HepG2 (cell line): ENCODE results near the gene ABCC10. TPM values are rescaled to one million over a fixed set of nuclear protein-coding genes. Genes with fewer than 3 reads are reported as not detected.

ENCODE experiments used
- DPF2 ChIP-seq: sonication (generic); formaldehyde crosslinking; IDR thresholded peaks from 2 replicates; pipeline ENCODE4 v1.4.0; 2020; ENCODE audit warnings: mild to moderate bottlenecking, low read depth, missing genetic modification reagents, borderline replicate concordance
- GATAD2A ChIP-seq: IDR thresholded peaks from 2 replicates; pipeline ENCODE4 v1.6.1; 2016
- RXRB ChIP-seq: IDR thresholded peaks from 2 replicates; pipeline ENCODE4 v1.6.1; 2016; ENCODE audit warnings: borderline replicate concordance, missing genetic modification reagents, missing compliant biosample characterization
- SALL1 ChIP-seq: sonication (generic); formaldehyde crosslinking; IDR thresholded peaks from 2 replicates; pipeline ENCODE4 v1.8.0; 2022; ENCODE audit warnings: mild to moderate bottlenecking, missing genetic modification reagents
- TEAD2 ChIP-seq: sonication (generic); formaldehyde crosslinking; IDR thresholded peaks from 2 replicates; pipeline ENCODE4 v1.9.0; 2021; ENCODE audit warnings: missing genetic modification reagents
- ZNF253 ChIP-seq: sonication (generic); formaldehyde crosslinking; IDR thresholded peaks from 2 replicates; pipeline ENCODE4 v1.8.0; 2022; ENCODE audit warnings: mild to moderate bottlenecking, missing genetic modification reagents, borderline replicate concordance
- ZNF556 ChIP-seq: sonication (generic); formaldehyde crosslinking; IDR thresholded peaks from 2 replicates; pipeline ENCODE4 v1.4.0; 2020; ENCODE audit warnings: mild to moderate bottlenecking, missing genetic modification reagents, borderline replicate concordance
- ZNF605 ChIP-seq: sonication (generic); formaldehyde crosslinking; IDR thresholded peaks from 2 replicates; pipeline ENCODE4 v1.8.0; 2022; ENCODE audit warnings: mild to moderate bottlenecking, missing genetic modification reagents
- ZNF788 ChIP-seq: sonication (generic); formaldehyde crosslinking; IDR thresholded peaks from 2 replicates; pipeline ENCODE4 v1.5.0; 2020; ENCODE audit warnings: mild to moderate bottlenecking, missing genetic modification reagents, borderline replicate concordance
- ZNF891 ChIP-seq: sonication (generic); formaldehyde crosslinking; IDR thresholded peaks from 2 replicates; pipeline ENCODE4 v1.5.0; 2020; ENCODE audit warnings: mild to moderate bottlenecking, missing genetic modification reagents
- ZSCAN20 ChIP-seq: sonication (generic); formaldehyde crosslinking; IDR thresholded peaks from 2 replicates; pipeline ENCODE4 v1.4.0; 2020; ENCODE audit warnings: missing genetic modification reagents, mild to moderate bottlenecking, borderline replicate concordance
- polyA plus RNA-seq, 8 experiments: library from polyadenylated mRNA; depleted of rRNA in 3 of 8; stranded (reverse) in 7 of 8; unstranded in 1 of 8; fragments of >200 nt; fragmentation: Illumina TruSeq in 4 of 8; extraction: Trizol in 4 of 8; gene quantifications; 2 replicates each; pipeline versions ENCODE4 v1.2.1 to v1.2.3, GENCODE V29; 2011 to 2016; ENCODE audit warnings: low read depth in 4 of 8, missing spikeins in 1 of 8, mixed read lengths in 1 of 8; ENCODE audit not compliant: insufficient read depth in 1 of 8
- total RNA-seq, 5 experiments: library from RNA; depleted of rRNA; stranded (reverse); fragments of >200 nt; fragmentation: Illumina TruSeq; extraction: Trizol; gene quantifications; 2 replicates each; pipeline ENCODE4 v1.2.3, GENCODE V29; 2016; ENCODE audit warnings: low read depth in 1 of 5
- TF ChIP-seq, protein P1 (sequence below): sonication (generic); formaldehyde crosslinking; IDR thresholded peaks from 2 replicates; pipeline ENCODE4 v1.5.1; 2020; ENCODE audit warnings: missing genetic modification reagents, mild to moderate bottlenecking, borderline replicate concordance
- TF ChIP-seq, protein P2 (sequence below): IDR thresholded peaks from 2 replicates; pipeline ENCODE4 v1.6.1; 2016; ENCODE audit warnings: low read depth, control low read depth
- TF ChIP-seq, protein P3 (sequence below): sonication (generic); formaldehyde crosslinking; IDR thresholded peaks from 2 replicates; pipeline ENCODE4 v1.4.0; 2020; ENCODE audit warnings: mild to moderate bottlenecking, missing genetic modification reagents, borderline replicate concordance
- TF ChIP-seq, protein P4 (sequence below): sonication (generic); formaldehyde crosslinking; IDR thresholded peaks from 2 replicates; pipeline ENCODE4 v1.4.0; 2020; ENCODE audit warnings: mild to moderate bottlenecking, missing genetic modification reagents
- TF ChIP-seq, protein P5 (sequence below): sonication (generic); formaldehyde crosslinking; IDR thresholded peaks from 2 replicates; pipeline ENCODE4 v1.8.1; 2023; ENCODE audit warnings: mild to moderate bottlenecking, inconsistent platforms, moderate library complexity, missing genetic modification reagents, borderline replicate concordance
- TF ChIP-seq, protein P6 (sequence below): sonication (generic); formaldehyde crosslinking; IDR thresholded peaks from 2 replicates; pipeline ENCODE4 v1.8.0; 2022; ENCODE audit warnings: mild to moderate bottlenecking, missing genetic modification reagents, moderate library complexity

Gene ABCC10
- total and polyA plus RNA-seq, 2 of the 13 experiments (the other 11 are each of a cell fraction or from before 2014, with no cell fraction given) = 16.0 to 24.3 TPM

DNA sequence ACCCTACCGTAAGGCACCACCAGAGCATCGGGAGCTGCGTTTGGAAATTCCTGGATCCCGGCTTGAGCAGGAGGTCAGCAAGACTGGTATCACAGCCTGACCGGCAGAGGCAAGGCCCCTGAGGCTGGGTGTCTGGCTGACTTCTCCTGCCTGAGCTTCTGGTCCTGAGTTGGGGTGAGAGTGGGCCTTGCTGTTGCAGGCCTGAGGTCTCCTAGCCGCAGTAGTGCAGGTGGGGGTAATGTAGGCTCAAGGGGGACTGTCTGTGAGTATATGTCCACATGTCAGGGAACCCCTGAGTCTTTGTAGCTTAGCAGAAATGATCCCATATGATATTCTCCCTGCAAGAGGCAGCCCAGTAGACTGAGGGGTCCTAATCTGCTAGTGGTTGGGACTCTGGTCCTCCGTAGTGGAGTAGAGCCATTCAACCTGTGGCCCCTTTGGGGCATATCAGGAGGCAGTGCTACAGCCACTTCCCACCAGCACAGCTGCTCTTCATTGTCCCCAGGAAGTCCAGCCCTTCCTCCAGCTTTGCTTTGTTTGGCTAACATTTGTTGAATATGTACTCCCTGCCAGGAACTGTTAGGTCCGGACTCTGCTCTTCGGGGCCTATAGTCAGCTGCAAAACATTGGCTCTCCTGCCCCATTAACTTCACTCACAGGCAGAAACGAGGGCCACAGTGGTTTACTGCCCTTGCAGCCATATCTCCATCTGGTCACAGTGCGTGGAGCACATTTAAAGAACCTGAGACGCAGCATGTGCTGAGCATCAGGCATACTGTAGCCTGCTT, 71.9 kb downstream of the ABCC10 start (continued):
- TF ChIP-seq, protein P1, sequence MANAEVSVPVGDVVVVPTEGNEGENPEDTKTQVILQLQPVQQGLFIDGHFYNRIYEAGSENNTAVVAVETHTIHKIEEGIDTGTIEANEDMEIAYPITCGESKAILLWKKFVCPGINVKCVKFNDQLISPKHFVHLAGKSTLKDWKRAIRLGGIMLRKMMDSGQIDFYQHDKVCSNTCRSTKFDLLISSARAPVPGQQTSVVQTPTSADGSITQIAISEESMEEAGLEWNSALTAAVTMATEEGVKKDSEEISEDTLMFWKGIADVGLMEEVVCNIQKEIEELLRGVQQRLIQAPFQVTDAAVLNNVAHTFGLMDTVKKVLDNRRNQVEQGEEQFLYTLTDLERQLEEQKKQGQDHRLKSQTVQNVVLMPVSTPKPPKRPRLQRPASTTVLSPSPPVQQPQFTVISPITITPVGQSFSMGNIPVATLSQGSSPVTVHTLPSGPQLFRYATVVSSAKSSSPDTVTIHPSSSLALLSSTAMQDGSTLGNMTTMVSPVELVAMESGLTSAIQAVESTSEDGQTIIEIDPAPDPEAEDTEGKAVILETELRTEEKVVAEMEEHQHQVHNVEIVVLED (CRISPR knock-in tag) = peak; percentile 31; the same call in 1 of the 2 replicates
- TF ChIP-seq, protein P2, sequence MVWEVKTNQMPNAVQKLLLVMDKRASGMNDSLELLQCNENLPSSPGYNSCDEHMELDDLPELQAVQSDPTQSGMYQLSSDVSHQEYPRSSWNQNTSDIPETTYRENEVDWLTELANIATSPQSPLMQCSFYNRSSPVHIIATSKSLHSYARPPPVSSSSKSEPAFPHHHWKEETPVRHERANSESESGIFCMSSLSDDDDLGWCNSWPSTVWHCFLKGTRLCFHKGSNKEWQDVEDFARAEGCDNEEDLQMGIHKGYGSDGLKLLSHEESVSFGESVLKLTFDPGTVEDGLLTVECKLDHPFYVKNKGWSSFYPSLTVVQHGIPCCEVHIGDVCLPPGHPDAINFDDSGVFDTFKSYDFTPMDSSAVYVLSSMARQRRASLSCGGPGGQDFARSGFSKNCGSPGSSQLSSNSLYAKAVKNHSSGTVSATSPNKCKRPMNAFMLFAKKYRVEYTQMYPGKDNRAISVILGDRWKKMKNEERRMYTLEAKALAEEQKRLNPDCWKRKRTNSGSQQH (CRISPR knock-in tag) = no peak
- TF ChIP-seq ZNF605 (no peak), RXRB (CRISPR knock-in tag) (peak; percentile 52; the same call in 1 of the 2 replicates), TEAD2 (CRISPR knock-in tag) (no peak), ZNF556 (CRISPR knock-in tag) (peak; percentile 34; the same call in 1 of the 2 replicates), ZNF253 (no peak), ZNF788 (CRISPR knock-in tag) (peak; percentile 39; the same call in 1 of the 2 replicates), ZNF891 (no peak), SALL1 (CRISPR knock-in tag) (peak; percentile 71), GATAD2A (CRISPR knock-in tag) (no peak), ZSCAN20 (no peak), DPF2 (CRISPR knock-in tag) (0 out of 2 replicates have a peak, but pooled peaks have one; percentile 12)
- TF ChIP-seq, protein P3, sequence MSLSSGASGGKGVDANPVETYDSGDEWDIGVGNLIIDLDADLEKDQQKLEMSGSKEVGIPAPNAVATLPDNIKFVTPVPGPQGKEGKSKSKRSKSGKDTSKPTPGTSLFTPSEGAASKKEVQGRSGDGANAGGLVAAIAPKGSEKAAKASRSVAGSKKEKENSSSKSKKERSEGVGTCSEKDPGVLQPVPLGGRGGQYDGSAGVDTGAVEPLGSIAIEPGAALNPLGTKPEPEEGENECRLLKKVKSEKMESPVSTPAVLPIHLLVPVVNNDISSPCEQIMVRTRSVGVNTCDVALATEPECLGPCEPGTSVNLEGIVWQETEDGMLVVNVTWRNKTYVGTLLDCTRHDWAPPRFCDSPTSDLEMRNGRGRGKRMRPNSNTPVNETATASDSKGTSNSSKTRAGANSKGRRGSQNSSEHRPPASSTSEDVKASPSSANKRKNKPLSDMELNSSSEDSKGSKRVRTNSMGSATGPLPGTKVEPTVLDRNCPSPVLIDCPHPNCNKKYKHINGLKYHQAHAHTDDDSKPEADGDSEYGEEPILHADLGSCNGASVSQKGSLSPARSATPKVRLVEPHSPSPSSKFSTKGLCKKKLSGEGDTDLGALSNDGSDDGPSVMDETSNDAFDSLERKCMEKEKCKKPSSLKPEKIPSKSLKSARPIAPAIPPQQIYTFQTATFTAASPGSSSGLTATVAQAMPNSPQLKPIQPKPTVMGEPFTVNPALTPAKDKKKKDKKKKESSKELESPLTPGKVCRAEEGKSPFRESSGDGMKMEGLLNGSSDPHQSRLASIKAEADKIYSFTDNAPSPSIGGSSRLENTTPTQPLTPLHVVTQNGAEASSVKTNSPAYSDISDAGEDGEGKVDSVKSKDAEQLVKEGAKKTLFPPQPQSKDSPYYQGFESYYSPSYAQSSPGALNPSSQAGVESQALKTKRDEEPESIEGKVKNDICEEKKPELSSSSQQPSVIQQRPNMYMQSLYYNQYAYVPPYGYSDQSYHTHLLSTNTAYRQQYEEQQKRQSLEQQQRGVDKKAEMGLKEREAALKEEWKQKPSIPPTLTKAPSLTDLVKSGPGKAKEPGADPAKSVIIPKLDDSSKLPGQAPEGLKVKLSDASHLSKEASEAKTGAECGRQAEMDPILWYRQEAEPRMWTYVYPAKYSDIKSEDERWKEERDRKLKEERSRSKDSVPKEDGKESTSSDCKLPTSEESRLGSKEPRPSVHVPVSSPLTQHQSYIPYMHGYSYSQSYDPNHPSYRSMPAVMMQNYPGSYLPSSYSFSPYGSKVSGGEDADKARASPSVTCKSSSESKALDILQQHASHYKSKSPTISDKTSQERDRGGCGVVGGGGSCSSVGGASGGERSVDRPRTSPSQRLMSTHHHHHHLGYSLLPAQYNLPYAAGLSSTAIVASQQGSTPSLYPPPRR (CRISPR knock-in tag) = peak; percentile 60; the same call in 1 of the 2 replicates
- TF ChIP-seq, protein P4, sequence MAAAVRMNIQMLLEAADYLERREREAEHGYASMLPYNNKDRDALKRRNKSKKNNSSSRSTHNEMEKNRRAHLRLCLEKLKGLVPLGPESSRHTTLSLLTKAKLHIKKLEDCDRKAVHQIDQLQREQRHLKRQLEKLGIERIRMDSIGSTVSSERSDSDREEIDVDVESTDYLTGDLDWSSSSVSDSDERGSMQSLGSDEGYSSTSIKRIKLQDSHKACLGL (CRISPR knock-in tag) = 0 out of 2 replicates have a peak, but pooled peaks have one; percentile 34
- TF ChIP-seq, protein P5, sequence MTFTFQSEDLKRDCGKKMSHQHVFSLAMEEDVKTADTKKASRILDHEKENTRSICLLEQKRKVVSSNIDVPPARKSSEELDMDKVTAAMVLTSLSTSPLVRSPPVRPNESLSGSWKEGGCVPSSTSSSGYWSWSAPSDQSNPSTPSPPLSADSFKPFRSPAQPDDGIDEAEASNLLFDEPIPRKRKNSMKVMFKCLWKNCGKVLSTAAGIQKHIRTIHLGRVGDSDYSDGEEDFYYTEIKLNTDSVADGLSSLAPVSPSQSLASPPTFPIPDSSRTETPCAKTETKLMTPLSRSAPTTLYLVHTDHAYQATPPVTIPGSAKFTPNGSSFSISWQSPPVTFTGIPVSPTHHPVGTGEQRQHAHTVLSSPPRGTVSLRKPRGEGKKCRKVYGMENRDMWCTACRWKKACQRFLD = no peak
- TF ChIP-seq, protein P6, sequence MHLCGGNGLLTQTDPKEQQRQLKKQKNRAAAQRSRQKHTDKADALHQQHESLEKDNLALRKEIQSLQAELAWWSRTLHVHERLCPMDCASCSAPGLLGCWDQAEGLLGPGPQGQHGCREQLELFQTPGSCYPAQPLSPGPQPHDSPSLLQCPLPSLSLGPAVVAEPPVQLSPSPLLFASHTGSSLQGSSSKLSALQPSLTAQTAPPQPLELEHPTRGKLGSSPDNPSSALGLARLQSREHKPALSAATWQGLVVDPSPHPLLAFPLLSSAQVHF (CRISPR knock-in tag) = no peak
